ENCODE results near the gene MTCL1.

DNA sequence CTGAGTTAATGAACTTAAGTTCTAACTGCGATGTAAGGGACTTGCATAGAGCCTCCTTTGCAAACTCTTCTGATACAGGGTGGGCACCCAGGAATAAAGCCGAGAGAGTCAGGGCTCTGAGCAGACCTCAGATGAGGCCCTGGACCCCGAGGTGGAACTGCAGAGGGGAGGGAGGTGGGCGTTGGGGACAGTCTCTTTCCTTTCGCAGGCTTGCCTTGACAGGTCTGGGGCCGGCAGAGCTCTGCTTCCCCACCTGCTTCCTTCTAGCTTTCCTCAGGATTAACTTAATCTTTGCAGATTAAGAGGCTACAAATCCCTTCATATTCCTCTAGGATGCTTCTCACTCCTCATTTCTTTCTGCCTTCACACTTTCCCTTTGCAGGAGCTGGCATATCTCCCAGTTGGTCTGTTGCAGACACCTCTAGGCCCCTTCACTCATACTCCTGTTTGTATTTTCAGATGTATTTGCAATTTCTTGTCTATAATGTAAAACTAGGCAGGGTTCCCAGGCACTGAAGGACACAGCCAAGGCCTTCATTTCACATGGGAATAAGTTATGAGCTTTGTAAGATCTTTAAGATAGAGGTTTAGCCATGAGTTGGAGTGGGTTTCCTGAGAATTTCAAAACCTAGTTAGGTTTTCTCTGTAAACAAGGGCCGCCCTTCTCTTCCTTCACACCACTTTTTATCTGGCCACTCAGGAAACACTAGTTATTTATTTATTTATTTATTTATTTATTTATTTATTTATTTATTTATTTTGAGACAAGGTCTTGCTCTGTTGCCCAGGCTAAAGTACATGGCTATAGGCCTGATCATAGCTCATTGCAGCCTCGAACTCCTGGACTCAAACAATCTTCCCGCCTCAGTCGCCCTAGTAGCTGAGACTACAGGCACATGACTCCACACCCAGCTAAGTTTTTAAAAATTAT is 70.9 kb downstream of the MTCL1 start:
- TF ChIP-seq, protein P1, sequence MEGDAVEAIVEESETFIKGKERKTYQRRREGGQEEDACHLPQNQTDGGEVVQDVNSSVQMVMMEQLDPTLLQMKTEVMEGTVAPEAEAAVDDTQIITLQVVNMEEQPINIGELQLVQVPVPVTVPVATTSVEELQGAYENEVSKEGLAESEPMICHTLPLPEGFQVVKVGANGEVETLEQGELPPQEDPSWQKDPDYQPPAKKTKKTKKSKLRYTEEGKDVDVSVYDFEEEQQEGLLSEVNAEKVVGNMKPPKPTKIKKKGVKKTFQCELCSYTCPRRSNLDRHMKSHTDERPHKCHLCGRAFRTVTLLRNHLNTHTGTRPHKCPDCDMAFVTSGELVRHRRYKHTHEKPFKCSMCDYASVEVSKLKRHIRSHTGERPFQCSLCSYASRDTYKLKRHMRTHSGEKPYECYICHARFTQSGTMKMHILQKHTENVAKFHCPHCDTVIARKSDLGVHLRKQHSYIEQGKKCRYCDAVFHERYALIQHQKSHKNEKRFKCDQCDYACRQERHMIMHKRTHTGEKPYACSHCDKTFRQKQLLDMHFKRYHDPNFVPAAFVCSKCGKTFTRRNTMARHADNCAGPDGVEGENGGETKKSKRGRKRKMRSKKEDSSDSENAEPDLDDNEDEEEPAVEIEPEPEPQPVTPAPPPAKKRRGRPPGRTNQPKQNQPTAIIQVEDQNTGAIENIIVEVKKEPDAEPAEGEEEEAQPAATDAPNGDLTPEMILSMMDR (IDR thresholded peaks at IDR 0.05; ENCODE audit: borderline replicate concordance, extremely low read depth, low read length, poor library complexity, severe bottlenecking): no peak
- no peak for TF ChIP-seq EZH2 (IDR thresholded peaks at IDR 0.05; ENCODE audit: borderline replicate concordance, low read depth, low read length, severe bottlenecking)
